ENCODE results near the gene GALNT17.
A peak's percentile ranks its signal among the peaks of the same experiment; 100 is the strongest.
"Not testable (repeated sequence)": the region's sequence is repeated elsewhere in the genome, so short reads cannot be mapped to it uniquely, and the experiment has no call there.

Gene GALNT17

DNA sequence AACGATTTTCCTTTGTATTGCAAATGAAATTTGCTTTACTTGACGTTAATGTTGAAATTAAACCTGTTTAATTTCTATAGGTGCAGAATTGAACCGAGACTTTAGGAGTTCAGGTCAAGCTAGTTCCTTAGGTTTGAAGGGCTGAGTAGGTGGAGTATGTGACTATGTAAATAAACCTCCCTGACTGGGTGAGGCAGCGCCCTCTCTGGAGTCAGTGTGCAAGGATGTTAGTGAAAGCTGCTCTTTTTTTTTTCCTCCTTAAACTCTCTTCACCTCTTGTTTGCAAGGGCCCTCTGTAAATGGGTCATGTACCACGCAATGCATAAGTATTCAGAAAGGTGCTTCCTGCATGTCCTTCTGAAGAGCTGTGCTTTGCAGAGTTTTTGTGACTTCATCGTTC, 33.8 kb downstream of the GALNT17 start:
- no peak for DNase-seq (ENCODE audit: low spot score)

DNA sequence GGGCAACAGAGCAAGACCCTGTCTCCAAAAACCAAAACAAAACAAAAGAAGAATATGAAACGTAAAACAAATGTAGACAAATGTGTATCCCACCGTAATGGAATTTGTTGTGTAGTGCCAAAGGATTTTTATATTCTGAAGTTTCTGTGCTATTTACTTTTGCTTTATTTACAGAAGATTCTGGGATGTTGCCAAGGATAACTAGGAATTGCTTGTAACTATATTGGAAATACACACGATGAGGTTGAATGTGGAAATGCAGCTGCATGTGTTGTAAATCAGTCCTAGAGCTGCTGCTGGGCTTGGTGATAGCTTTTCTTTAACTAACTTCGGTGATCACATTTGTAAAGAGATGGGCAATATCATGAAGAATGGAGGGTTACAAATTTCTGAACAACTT, 39.5 kb downstream of the GALNT17 start:
- DNase-seq (ENCODE audit: low spot score), result no peak

- DNase-seq (ENCODE audit: low spot score), result no peak
Measured at GRCh38 chr7:71173955-71174354, 42.0 kb downstream of the GALNT17 start.

DNA sequence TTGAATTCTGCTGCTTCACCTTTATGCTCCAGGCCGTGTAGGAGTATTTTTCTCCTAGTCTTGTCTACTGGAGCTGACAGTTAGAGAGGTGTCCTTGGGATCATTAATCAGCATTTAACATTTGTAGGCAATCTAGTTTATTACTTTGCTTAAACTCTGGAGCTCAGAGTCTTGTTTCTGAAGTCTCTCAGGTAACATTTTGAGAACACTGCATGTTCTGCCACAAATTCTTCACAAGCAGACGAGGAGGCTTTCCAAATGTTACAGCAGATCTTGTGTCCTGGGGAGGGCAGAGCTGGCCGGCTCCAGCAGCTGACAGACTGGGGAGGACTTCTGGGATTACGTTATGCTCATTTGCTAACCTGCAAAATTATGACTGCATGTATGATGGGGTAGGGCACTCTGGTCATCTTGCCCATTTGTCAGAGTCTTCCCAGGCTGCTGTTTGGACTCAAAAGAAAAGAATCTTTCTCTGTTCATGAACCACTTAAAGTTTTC, 50.5 kb downstream of the GALNT17 start:
- no peak for DNase-seq (ENCODE audit: low spot score)

DNA sequence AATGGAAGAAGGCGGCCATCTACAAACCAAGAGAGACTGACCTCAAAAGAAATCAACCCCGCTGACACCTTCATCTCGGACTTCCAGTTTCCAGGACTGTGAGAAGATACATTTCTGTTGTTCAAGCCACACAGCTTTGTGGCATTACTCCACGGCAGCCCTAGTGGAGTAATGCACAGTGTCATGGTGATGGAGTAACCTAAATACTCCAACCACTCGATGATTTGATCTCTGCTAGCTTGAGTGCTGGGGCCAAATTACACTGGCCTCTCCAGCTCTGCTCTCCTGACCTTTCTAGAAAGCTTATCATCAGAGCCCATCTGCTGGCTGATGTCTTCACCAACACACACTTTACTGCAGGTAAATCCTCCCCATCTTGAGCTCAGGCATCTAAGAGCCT, 52.2 kb downstream of the GALNT17 start:
- no peak for DNase-seq (ENCODE audit: low spot score)

DNA sequence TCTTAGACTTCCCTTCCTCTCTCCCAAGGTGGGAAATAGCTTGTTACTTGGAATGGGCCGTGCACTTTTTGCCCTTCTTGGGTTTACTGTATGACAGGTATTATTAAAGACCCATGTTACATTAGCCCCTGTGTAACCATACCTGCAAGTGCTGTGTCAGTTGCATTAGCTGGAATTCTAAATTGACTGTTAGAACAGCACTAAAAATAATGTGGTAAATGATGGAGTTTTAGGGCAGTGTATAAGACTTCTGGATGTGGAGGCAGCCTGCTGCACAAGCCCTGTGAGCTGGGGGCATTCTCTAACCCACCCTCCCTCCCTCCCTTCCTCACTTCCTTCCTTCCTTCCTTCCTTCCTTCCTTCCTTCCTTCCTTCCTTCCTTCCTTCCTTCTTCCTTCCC, 52.7 kb downstream of the GALNT17 start:
- DNase-seq (ENCODE audit: low spot score), result no peak

GRCh38 chr7:71186535-71187057, 54.7 kb downstream of the GALNT17 start:
- no peak for DNase-seq (ENCODE audit: low spot score)

DNA sequence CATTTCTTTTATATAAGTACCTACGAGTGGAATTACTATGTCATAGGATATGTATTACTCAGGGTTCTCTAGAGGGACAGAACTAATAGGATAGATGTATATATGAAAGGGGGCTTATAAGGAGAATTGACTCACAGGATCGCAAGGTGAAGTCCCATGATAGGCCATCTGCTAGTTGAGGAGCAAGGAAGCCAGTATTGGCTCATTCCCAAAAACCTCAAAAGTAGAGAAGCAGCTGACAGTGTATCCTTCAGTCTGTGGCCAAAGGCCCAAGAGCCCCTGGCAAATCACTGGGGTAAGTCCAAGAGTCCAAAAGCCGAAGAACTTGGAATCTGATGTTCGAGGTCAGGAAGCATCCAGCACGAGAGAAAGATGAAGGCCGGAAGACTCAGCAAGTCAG, 59.8 kb downstream of the GALNT17 start:
- no peak for DNase-seq (ENCODE audit: low spot score)

DNA sequence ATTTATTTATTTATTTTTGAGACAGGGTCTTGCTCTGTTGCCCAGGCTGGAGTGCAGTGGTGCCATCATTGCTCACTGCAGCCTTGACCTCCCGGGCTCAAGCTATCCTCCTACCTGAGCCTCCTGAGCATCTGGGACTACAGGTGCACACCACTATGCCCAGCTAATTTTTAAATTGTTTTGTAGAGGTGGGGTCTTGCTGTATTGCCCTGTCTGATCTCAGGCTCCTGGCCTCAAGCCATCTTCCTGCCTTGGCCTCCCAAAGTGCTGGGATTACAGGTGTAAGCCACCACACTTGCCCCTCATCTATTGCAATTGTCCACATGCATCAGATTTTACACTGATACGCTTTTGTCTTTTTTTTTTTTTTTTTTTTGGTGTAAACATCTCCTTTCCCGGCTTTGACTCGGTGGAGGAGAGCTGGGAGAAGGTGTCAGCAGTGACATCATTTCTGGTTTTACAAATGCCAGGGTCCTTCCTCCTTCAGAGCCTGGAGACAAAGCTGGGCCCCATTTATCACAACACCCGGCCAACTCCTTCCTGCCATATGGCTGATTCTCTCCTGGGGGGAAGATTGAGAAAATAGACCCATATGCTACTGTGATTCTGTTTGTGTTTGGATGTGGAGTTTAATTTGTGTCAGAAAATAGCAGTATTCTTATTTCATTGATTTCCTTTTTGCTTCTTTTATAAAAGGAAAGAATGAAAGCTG, 61.3 kb downstream of the GALNT17 start:
- peak; percentile 20 for DNase-seq (ENCODE audit: low spot score)

- no peak for DNase-seq (ENCODE audit: low spot score)
Measured at GRCh38 chr7:71198391-71198790, 66.4 kb downstream of the GALNT17 start.

DNA sequence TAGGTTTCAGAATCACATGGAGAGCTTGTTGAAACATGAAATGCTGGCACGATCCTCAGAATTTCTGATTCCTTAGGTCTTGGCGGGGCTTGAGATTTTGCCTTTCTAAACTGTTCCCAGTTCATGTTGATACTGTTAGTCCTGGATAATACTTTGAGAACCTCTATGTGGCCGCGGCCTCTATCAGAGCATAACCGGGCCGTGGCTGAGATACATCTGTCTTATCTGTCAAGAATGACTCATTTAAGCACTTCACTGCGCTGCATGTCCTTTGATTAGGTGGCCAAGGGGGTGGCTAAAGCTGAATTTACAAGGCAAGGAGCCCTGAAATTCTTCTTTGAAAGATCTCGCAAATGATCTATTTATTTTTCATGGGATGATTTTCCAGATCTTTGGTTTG, 66.9 kb downstream of the GALNT17 start:
- DNase-seq (ENCODE audit: low spot score), result no peak

DNA sequence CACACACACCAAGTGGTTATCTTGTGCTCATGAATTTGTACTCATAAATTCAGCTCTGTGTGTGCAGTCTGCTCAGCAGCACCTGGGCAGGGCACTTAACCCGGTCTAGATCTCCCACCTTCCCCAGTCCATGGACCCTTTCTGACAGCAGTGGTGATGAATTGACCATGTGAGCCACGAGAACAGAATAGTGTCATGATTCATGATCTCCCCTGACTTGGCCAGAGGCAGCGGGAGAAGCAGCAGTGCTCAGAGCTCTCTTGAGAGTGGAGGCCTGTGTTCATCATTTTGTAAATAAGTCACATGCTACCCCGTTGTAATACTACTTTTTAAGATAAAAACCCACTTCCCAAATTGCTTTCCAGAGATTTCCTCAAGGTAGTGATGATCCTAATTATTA, 74.2 kb downstream of the GALNT17 start:
- no peak for DNase-seq (ENCODE audit: low spot score)

DNA sequence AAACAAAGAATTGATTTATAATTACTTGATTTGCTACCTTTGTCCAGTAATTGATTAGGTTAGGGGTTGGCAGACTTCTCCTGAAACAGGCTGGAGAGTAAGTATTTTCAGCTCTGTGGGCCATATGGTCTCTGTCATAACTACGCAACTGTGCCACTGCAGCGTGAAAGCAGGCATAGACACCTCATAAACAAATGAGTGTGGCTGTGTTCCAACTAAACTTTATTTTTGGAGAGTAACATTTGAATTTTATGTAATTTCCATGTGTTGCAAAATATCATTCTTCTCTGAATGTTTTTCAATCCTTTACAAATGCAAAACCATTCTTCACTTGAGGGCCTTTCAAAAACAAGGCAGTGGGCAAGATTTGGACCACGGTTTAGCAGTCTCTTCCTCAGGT, 76.9 kb downstream of the GALNT17 start:
- peak; percentile 59 for DNase-seq (ENCODE audit: low spot score)

- DNase-seq (ENCODE audit: low spot score), result not testable (repeated sequence)
Measured at GRCh38 chr7:71209484-71209883, 77.5 kb downstream of the GALNT17 start.

- DNase-seq (ENCODE audit: low spot score), result no peak
Measured at GRCh38 chr7:71210220-71210619, 78.3 kb downstream of the GALNT17 start.

DNA sequence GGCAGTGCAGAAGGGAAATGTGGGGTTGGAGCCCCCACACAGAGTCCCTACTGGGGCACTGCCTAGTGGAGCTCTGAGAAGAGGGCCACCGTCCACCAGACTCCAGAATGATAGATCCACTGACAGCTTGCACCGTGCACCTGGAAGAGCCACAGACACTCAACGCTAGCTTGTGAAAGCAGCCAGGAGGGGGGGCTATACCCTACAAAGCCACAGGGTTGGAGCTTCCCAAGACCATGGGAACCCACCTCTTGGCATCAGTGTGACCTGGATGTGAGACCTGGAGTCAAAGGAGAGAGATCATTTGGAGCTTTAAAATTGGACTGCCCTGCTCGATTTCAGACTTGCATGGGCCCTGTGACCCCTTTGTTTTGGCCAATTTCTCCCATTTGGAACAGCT, 80.5 kb downstream of the GALNT17 start:
- DNase-seq (ENCODE audit: low spot score), result not testable (repeated sequence)

DNA sequence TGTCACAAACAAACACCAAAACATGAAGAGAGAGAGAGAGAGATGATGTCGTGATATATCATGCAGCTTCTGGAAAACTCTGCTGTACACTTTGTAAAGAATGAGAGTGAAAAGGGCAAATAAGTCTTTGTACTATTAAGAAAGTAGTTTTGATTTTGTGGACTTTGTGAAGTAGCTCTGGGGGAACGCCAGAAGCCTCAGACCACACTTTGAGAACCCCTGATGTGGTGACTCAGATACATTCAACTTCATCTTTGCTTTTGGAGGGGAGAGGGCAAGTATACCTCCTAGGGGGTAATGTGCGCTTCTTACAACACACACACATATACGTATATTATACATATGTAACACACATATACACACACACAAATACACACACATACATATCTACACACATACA, 84.3 kb downstream of the GALNT17 start:
- no peak for DNase-seq (ENCODE audit: low spot score)

GRCh38 chr7:71220210-71220695, 88.3 kb downstream of the GALNT17 start:
- DNase-seq (ENCODE audit: low spot score), result no peak

DNA sequence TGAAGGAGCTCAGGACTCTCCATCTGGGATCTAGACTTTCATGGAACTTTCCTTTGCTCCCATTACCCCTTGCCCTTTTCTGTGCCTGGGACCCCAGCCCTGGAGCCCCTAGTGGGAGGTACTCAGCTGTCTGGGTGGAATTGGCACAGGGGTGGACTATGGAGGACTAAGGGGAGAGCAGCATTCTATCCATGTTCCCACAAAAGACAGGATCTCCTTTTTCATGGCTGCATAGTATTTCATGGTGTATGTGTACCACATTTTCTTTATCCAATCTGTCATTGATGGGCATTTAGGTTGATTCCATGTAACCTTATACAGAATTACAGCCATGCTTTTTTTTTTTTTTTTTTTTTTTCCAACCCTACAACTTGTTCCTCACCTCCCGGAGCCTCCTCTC, 89.1 kb downstream of the GALNT17 start:
- no peak for DNase-seq (ENCODE audit: low spot score)

DNA sequence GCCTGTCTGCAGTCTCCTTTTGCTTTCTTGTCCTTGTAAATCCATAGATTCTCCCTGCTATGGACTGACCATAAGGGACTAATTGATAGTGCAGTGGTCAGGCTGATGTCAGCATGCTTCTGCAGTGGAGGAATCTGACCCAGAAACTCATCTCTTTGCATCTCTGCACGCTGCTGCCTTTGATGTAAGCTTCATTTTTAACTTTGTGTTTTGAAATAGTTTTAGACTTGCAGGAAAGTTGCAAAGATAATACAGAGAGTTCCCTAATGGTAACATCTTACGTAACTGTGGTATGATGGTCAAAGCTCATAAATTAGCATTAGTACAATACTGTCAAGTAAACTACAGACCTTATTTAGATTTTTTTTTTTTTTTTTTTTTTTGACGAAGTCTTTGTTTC, 89.6 kb downstream of the GALNT17 start:
- DNase-seq (ENCODE audit: low spot score), result no peak

DNA sequence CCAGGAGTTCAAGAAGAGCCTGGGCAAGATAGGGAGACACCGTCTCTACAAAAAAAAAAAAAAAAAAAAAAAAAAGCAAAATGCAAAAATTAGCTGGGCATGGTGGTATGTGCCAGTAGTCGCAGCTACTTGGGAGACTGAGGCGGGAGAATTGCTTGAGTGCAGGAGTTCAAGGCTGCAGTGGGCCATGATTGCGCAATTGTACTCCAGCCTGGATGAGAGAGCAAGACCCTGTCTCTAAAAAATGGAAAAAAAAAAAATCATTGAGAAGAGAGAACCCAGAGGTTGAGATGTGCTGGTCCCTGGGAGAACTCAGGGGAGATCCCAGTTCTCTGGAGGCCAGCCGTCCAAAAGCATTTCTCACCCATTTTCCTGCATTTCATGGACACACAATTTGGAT, 95.2 kb downstream of the GALNT17 start:
- DNase-seq (ENCODE audit: low spot score), result no peak

DNA sequence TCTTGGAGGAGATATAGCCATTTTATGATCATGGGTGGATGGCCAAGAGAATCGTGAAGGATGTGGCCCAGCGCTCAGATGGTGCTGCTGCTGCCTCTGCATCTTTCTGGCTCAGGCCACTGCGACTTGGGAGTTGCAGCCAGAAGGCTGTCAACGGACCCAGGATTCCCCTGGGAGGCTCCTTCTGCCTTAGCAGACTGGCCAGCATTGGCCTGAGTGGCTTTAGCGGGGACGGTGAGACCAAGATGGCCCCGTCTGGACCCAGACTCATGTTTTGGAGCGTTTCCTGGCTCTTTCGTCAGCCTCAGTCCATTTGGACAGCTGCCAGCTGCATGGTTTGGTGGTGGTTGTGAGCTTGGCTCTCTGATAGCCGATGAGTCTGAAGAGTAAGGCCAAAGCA, 97.2 kb downstream of the GALNT17 start:
- no peak for DNase-seq (ENCODE audit: low spot score)

DNA sequence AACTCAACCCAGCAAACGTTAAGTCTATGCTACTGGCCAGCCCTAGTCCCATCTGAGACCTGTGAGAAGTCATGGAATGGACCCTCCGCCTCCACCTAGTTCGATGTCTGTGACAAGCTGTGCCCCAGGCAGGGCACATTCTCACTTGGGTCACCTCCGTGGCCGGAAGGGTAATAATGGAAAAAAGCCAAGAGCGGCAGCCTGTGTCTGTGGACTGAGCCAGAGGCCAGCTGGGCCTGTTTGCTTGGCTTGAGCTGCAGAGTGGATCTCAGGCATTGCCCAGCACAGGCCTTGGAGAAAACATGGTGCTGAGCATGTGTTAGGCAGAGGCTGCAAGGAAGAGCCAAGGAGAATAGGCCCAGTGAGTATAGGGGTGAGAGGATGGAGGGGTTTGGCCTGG, 97.8 kb downstream of the GALNT17 start:
- DNase-seq (ENCODE audit: low spot score), result no peak

- no peak for DNase-seq (ENCODE audit: low spot score)
Measured at GRCh38 chr7:71235253-71235652, 103.3 kb downstream of the GALNT17 start.
